C4-2B (cell line): ENCODE results near the gene METRN.

ENCODE experiments used
- CTCF ChIP-seq: fragments of 450-650 bp; conservative IDR thresholded peaks from 2 replicates; pipeline ENCODE4 v1.5.1; 2017; ENCODE audit warnings: mild to moderate bottlenecking
- ZFX ChIP-seq: fragments of 450-650 bp; IDR thresholded peaks from 2 replicates; pipeline ENCODE4 v1.6.1; 2017

GRCh38 chr16:718922-719321 is 4.0 kb downstream of the METRN start:
- no peak for TF ChIP-seq CTCF
- TF ChIP-seq ZFX = no peak
